SK-N-MC (cell line): ENCODE results near the gene KIN.
"Not testable (repeated sequence)": the region's sequence is repeated elsewhere in the genome, so short reads cannot be mapped to it uniquely, and the experiment has no call there.

ENCODE experiments used
- DNase-seq: peaks from one replicate; pipeline ENCODE4 v3.0.0-alpha.2; 2011; ENCODE audit warnings: low read depth, low spot score
- H3K27ac ChIP-seq: fragments of 200-600 bp; sonication (generic); 2 replicates; pipeline ENCODE4 v1.5.1; 2016; ENCODE audit warnings: mixed run types
- H3K36me3 ChIP-seq: fragments of 200-600 bp; sonication (generic); 2 replicates; pipeline ENCODE4 v1.6.1; 2017; ENCODE audit warnings: antibody characterized with exemption, low read length, mixed read lengths; ENCODE audit not compliant: insufficient read depth
- H3K4me3 ChIP-seq: fragments of 200-600 bp; sonication (generic); 2 replicates; pipeline ENCODE4 v1.5.1; 2016
- H3K9ac ChIP-seq: fragments of 200-600 bp; sonication (generic); 2 replicates; pipeline ENCODE4 v1.8.0; 2017; ENCODE audit warnings: mixed run types, mixed read lengths; ENCODE audit not compliant: insufficient read length
- H3K9me3 ChIP-seq: fragments of 200-600 bp; sonication (generic); 2 replicates; pipeline ENCODE4 v1.6.1; 2017; ENCODE audit warnings: low read depth, mild to moderate bottlenecking, antibody characterized with exemption, low read length, moderate library complexity, mixed read lengths
- EZH2 ChIP-seq: fragments of 200-600 bp; sonication (generic); IDR thresholded peaks from one replicate; pipeline ENCODE4 v1.6.1; 2017; ENCODE audit warnings: antibody characterized with exemption
- FOXP2 ChIP-seq: optimal IDR thresholded peaks from 2 replicates; pipeline ENCODE3; 2011; ENCODE audit warnings: mild to moderate bottlenecking, moderate library complexity; ENCODE audit not compliant: insufficient read depth; ENCODE audit errors: extremely low read length, control extremely low read depth
- POLR2AphosphoS5 ChIP-seq: IDR thresholded peaks from 2 replicates; pipeline ENCODE4 v1.6.1; 2012; ENCODE audit warnings: mild to moderate bottlenecking, low read depth, low read length, borderline replicate concordance

The KIN gene

DNA sequence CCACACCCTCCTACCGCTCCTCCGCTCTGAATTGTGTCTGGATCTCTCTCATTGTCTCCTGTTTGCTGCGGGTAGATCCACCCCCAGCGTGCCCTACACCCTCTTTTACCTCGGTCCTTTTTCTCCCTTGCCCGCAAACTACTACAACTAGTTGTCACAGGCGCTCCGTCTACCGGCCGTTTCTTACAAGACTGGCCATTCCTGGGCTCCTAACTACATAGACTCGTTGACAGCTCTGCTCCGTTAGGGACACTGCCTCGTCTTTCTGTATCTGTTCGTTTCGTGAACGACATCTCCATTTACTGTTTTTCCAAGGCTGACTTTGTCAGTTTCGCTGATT lies 31.3 kb upstream of the KIN start:
- Histone ChIP-seq H3K36me3 (no peaks in the 10 kb centered on the region), H3K27ac (no peak overlapping the region), H3K9me3 (no peaks in the 10 kb centered on the region), H3K4me3 (peak overlapping the region; percentile 87), H3K9ac (peak overlapping the region; percentile 76)
- TF ChIP-seq EZH2 (no peak), FOXP2 (no peak), POLR2AphosphoS5 (no peak)
- DNase-seq = no peak

- Histone ChIP-seq H3K4me3 (peak within 1 kb of the TSS; percentile 87), H3K9me3 (no peaks in the 10 kb centered on the region), H3K27ac (no peak within 1 kb of the TSS), H3K36me3 (no peaks in the 10 kb centered on the region), H3K9ac (peak within 1 kb of the TSS; percentile 76)
- no peak for TF ChIP-seq EZH2
- peak; percentile 88 for TF ChIP-seq POLR2AphosphoS5
- TF ChIP-seq FOXP2 = no peak
- no peak for DNase-seq
These were observed 30.7 kb upstream of the KIN start, which contains the start of gene TAF3 for GRCh38 chr10:7818295-7819120. Gene TAF3 (plus strand): TSS chr10:7818505. CDS start chr10:7818710, 205 bp downstream.

DNA sequence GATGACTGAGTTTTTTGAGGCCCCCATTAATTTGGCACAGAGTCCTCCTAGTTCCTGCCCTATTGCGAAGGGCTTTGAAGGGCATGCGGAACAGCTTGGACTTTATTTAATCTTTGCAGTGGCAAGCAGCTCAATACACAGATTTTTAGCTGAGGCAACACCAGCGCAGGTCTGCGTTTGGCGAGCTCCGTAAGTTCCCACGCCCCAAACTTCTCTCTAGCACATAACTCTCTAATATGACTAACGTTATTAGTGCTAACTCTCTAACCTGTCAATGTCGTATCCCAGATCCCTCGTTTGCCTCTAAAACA lies 30.1 kb upstream of the KIN start:
- H3K4me3 ChIP-seq = peak overlapping the region; percentile 87
- H3K27ac ChIP-seq = no peak overlapping the region
- H3K9ac ChIP-seq = peak overlapping the region; percentile 41
- no peaks in the 10 kb centered on the region for H3K36me3 ChIP-seq
- no peak for TF ChIP-seq EZH2
- TF ChIP-seq POLR2AphosphoS5 = no peak
- TF ChIP-seq FOXP2 = no peak
- H3K9me3 ChIP-seq = no peaks in the 10 kb centered on the region
- no peak for DNase-seq

GRCh38 chr10:7817576-7817975 lies 29.8 kb upstream of the KIN start:
- H3K9me3 ChIP-seq = no peaks in the 10 kb centered on the region
- H3K4me3 ChIP-seq = peak overlapping the region; percentile 87
- DNase-seq = no peak
- no peak overlapping the region for H3K27ac ChIP-seq
- peak overlapping the region; percentile 41 for H3K9ac ChIP-seq
- no peaks in the 10 kb centered on the region for H3K36me3 ChIP-seq
- TF ChIP-seq EZH2 (no peak), FOXP2 (no peak), POLR2AphosphoS5 (no peak)

DNA sequence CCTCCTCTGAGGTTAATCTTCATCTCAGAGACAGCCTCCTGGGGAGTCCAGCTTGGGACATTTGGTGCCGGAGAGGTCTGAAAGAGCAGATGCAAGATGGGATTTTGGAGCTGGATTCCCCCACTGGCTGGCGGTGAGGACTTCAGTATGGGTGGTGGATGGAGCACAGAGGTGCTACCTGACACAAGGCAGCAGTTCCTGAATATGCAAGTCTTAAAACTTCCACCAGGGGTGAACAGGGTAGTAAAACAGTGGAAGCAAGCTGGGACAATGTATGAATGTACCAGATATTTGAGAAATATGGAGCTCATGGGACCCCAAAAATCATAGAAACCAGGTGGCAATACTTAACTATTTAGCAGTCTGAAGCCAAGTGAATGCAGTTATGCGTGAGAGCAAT lies 25.7 kb upstream of the KIN start:
- H3K4me3 ChIP-seq = no peak overlapping the region

DNA sequence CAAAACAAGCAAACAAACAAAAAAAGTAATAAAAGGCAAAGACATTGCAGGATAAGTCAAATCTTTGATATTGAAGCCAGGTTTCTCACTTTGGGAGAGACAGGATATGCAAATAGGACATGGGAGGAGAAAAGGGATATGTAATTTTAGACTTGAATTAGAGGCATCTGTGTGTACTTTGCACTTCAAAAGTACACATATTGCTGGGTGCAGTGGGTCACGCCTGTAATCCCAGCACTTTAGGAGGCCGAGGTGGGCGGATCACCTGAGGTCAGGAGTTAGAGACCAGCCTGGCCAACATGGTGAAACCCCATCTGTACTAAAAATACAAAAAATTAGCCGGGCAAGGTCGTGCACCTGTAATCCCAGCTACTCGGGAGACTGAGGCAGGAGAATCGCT lies 23.9 kb upstream of the KIN start:
- H3K9ac ChIP-seq, H3K36me3 ChIP-seq, DNase-seq, H3K27ac ChIP-seq, H3K9me3 ChIP-seq, H3K4me3 ChIP-seq: not testable (repeated sequence)

More for the DNA sequence above, 25.7 kb upstream of the KIN start:
- no peak overlapping the region for H3K27ac ChIP-seq
- TF ChIP-seq EZH2 (no peak), FOXP2 (no peak), POLR2AphosphoS5 (no peak)
- DNase-seq = no peak
- no peaks in the 10 kb centered on the region for H3K9me3 ChIP-seq
- H3K9ac ChIP-seq = no peak overlapping the region
- no peaks in the 10 kb centered on the region for H3K36me3 ChIP-seq

- H3K36me3 ChIP-seq = peaks cover 8% of the 10 kb centered on the region; the same call in 1 of the 2 replicates
- H3K9ac ChIP-seq = no peak overlapping the region
- H3K27ac ChIP-seq = no peak overlapping the region
- TF ChIP-seq EZH2 (no peak), FOXP2 (no peak), POLR2AphosphoS5 (no peak)
- no peak overlapping the region for H3K4me3 ChIP-seq
- DNase-seq = no peak
- no peaks in the 10 kb centered on the region for H3K9me3 ChIP-seq
These were observed 23.2 kb upstream of the KIN start for GRCh38 chr10:7811000-7811399.

DNA sequence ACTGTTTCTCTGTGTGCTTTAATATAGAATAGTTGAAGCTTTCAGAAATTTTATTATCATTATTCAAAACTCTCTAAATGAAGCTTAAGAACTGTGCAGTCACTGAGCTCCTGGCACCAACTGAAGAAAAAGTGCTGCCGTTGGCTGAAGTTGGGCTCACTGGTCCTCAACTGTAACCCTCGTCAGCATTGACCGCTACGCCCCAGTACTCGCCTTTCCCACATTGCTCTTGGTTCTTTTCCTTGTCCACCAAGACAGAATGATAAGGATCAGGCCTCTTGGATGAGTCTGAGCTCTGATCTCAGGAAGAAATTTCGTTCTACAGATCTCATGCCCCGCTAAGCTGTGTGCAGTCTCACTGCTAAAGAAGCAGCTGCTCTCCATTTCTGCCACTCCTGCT lies 22.6 kb upstream of the KIN start:
- Histone ChIP-seq H3K27ac (no peak overlapping the region), H3K4me3 (no peak overlapping the region)
- TF ChIP-seq FOXP2 (no peak), POLR2AphosphoS5 (no peak), EZH2 (no peak)

GRCh38 chr10:7808686-7809267 lies 21.0 kb upstream of the KIN start:
- no peaks in the 10 kb centered on the region for H3K9me3 ChIP-seq
- no peak for DNase-seq
- no peak overlapping the region for H3K9ac ChIP-seq
- peaks cover 22% of the 10 kb centered on the region; the same call in 1 of the 2 replicates for H3K36me3 ChIP-seq
- H3K27ac ChIP-seq = no peak overlapping the region
- no peak for TF ChIP-seq FOXP2
- no peak for TF ChIP-seq EZH2
- no peak overlapping the region for H3K4me3 ChIP-seq

More for the DNA sequence above, 22.6 kb upstream of the KIN start:
- DNase-seq = no peak
- Histone ChIP-seq H3K36me3 (peaks cover 8% of the 10 kb centered on the region; the same call in 1 of the 2 replicates), H3K9me3 (no peaks in the 10 kb centered on the region), H3K9ac (no peak overlapping the region)
